GM21526 (cell line): ENCODE measurements around the gene GSTA2.
"Not testable (repeated sequence)": the region's sequence is repeated elsewhere in the genome, so short reads cannot be mapped to it uniquely, and the experiment has no call there.

ENCODE experiments used
- ATAC-seq: cut with Tn5 transposase; IDR thresholded peaks from one replicate; pipeline ENCODE4 v1.9.1; 2021; ENCODE audit warnings: moderate library complexity; ENCODE audit not compliant: unreplicated experiment, low FRiP score

Gene GSTA2

GRCh38 chr6:52760105-52760765 lies 3.0 kb downstream of the GSTA2 start:
- no peak for ATAC-seq

GRCh38 chr6:52759085-52759484 lies 4.2 kb downstream of the GSTA2 start:
- no peak for ATAC-seq

- not testable (repeated sequence) for ATAC-seq
These were observed 5.5 kb downstream of the GSTA2 start for GRCh38 chr6:52757651-52758338.

GRCh38 chr6:52754443-52754842 lies 8.8 kb downstream of the GSTA2 start:
- no peak for ATAC-seq

- ATAC-seq = not testable (repeated sequence)
These were observed 10.1 kb downstream of the GSTA2 start for GRCh38 chr6:52753137-52753536.

- ATAC-seq = no peak
These were observed 11.0 kb downstream of the GSTA2 start for GRCh38 chr6:52752310-52752709.

GRCh38 chr6:52749556-52750152 lies 13.6 kb downstream of the GSTA2 start:
- no peak for ATAC-seq

GRCh38 chr6:52747301-52747700 lies 16.0 kb downstream of the GSTA2 start:
- ATAC-seq = not testable (repeated sequence)

- ATAC-seq = no peak
These were observed 17.1 kb downstream of the GSTA2 start for GRCh38 chr6:52746213-52746612.

- no peak for ATAC-seq
These were observed 17.5 kb downstream of the GSTA2 start for GRCh38 chr6:52745764-52746201.

- no peak for ATAC-seq
These were observed 21.4 kb downstream of the GSTA2 start for GRCh38 chr6:52741872-52742271.

GRCh38 chr6:52739627-52740026 lies 23.6 kb downstream of the GSTA2 start:
- no peak for ATAC-seq

- no peak for ATAC-seq
These were observed 24.1 kb downstream of the GSTA2 start for GRCh38 chr6:52739134-52739533.

GRCh38 chr6:52736145-52736544 lies 27.1 kb downstream of the GSTA2 start:
- ATAC-seq = no peak

GRCh38 chr6:52735071-52735470 lies 28.2 kb downstream of the GSTA2 start:
- no peak for ATAC-seq

- ATAC-seq = no peak
These were observed 29.2 kb downstream of the GSTA2 start for GRCh38 chr6:52734072-52734471.

- ATAC-seq = no peak
These were observed 30.1 kb downstream of the GSTA2 start for GRCh38 chr6:52733172-52733571.

- ATAC-seq = no peak
These were observed 31.6 kb downstream of the GSTA2 start for GRCh38 chr6:52731719-52732118.

GRCh38 chr6:52729576-52729975 lies 33.7 kb downstream of the GSTA2 start:
- no peak for ATAC-seq

- no peak for ATAC-seq
These were observed 34.9 kb downstream of the GSTA2 start for GRCh38 chr6:52728394-52728793.

GRCh38 chr6:52727908-52728307 lies 35.4 kb downstream of the GSTA2 start:
- ATAC-seq = no peak
